Measurements from ENCODE around the gene TPST2. TPM values are rescaled to one million over a fixed set of nuclear protein-coding genes. Genes with fewer than 3 reads are reported as not detected.

Gene TPST2
- polyA plus RNA-seq, 1 donor, result 7.2 TPM

DNA sequence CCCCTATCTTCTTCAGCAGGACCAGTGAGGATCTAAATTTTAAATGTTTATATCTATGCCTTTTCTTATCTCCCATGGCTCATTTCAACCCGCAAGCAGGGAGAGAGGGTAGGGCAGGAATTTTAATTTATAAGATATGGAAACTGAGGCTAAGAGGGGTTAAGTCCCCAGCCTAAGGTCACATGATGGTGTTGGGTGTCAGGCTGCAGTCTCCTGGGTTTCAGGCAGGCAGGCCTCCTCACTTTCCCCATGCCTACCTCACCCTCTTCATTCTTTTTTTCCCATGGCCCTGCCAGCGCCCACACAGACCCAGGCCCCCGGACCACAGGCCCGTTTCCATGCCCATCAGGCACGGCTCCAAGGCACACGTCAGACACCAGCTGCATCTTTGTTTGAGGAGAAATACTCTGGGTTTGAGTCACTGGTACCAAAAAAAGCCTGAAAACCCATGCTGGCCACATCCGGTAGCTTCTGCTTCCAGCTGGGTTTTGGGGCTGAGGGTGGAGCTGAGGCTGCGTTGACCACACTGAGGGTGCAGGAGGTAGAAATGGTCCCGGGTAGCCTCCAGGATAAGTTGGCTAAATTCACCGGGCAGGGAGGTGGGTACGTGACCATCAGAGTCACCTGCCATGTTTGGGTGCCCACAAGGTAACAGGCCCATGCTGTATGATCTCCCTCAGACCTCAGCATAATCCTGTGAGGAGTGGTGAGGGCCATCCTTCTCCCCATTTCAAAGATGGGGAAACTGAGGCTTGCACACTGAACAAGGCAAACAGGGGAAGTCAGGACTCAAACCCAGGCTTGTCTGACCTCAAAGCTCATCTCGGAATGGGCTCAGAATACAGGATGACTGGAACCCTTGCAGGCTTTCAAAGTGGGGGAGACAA is 20.4 kb upstream of the TPST2 start:
- no peak for DNase-seq

DNA sequence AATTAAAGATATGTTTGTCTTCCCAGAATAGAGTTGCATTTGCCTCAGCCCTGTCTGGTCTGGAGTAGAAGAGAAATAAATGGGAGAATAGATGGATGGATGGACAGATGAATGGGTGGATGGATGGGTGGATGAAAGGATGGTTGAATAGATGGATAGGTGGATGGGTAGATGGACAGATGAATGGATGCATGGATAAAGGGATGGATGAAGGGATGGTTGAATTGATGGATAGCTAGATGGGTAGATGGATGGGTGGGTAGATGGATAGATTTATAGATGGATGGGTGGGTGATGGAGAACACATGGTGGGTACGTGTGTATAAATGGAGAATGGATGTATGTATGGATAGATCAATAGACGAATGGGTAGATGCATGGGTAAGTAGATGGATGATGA is 19.4 kb upstream of the TPST2 start:
- DNase-seq, result no peak

GRCh38 chr22:26608129-26608528 is 18.2 kb upstream of the TPST2 start:
- DNase-seq, result no peak

- DNase-seq, result no peak
Measured at GRCh38 chr22:26606611-26607010, 16.7 kb upstream of the TPST2 start.

- DNase-seq, result no peak
Measured at GRCh38 chr22:26604368-26604767, 14.4 kb upstream of the TPST2 start.

- no peak for DNase-seq
Measured at GRCh38 chr22:26602127-26602526, 12.2 kb upstream of the TPST2 start.

DNA sequence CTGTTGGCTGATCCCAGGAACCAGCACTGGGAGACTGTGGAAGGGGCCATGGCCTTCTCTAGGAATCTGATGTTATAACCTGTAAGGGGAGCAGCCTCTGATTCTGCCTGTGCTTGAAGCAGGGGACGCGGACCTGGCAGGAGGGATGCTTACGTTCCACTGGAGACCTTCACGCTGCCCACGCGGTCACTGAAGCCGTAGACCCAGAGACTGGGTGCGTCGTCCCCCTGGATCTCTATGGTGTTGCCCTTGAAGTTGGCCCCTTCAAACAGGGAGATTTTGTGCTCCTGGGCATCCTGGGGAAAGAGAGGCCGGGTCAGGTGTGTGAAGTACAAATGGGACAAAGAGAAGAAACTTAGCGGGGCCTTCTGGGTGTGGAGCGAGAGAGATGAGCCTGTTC is 11.8 kb upstream of the TPST2 start:
- no peak for DNase-seq

GRCh38 chr22:26599505-26599904 is 9.6 kb upstream of the TPST2 start:
- DNase-seq, result no peak

GRCh38 chr22:26597480-26597879 is 7.5 kb upstream of the TPST2 start:
- no peak for DNase-seq

DNA sequence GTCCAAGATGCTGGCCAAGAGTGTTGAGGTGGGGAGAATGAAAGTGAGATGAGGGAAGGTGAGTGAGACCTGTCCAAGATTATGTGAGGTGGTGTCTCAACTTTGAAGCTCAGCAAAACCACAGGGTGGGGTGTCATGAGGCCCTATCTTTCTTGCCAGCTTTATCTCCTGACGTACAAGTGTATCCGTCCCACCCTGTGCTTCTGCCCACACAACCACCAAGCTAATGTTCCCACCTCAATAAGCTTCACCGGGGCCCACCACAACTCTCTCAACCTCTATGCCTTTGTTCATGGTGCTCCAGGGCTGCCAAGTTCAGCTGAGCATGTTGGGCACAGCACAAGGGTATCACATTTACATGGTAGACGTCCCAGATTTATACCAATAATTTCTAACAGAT is 7.1 kb upstream of the TPST2 start:
- DNase-seq, result no peak

DNA sequence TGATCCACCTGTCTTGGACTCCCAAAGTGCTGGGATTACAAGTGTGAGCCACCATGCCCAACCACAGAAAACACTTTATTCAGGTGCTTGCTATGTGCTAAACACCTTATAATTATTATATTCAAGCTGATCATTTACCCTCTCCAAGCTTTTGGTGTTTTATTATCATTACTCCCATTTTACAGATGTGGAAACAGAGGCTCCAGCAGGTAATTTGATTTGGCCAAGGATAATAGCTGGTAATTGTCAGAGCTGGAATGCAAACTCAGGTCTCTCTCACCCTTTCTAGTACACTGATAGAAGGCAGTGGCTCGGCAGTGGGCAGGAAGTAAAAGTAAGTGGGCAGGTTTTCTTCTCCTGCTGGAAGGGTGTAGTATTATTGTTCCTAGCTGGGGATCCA is 3.8 kb upstream of the TPST2 start:
- DNase-seq, result no peak

GRCh38 chr22:26592421-26592891 is 2.5 kb upstream of the TPST2 start:
- no peak for DNase-seq

DNA sequence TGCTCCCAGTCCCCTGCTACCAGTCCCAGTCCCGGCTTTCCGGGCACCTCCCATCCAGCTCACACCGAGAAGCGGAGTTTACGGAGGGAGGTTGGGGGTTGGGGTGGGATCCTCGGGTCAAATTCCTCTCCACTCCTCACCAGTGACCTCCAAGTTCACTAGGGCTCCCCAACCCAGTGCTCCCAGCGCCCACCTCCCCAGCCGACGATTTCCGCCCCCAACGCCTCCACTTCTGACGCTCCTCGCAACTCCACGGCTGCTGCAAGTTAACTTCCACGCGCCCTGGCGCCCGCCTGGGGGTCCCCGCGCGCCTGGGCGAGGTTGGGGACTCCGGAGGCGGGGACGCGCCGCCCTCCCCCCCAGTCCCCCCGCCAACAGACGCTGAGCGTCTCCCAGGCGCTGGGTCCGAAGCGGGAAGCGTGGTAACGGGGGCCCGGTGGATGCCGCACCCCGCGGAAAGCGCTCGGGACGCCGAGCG is 526 bp downstream of the TPST2 start:
- DNase-seq, result no peak

DNA sequence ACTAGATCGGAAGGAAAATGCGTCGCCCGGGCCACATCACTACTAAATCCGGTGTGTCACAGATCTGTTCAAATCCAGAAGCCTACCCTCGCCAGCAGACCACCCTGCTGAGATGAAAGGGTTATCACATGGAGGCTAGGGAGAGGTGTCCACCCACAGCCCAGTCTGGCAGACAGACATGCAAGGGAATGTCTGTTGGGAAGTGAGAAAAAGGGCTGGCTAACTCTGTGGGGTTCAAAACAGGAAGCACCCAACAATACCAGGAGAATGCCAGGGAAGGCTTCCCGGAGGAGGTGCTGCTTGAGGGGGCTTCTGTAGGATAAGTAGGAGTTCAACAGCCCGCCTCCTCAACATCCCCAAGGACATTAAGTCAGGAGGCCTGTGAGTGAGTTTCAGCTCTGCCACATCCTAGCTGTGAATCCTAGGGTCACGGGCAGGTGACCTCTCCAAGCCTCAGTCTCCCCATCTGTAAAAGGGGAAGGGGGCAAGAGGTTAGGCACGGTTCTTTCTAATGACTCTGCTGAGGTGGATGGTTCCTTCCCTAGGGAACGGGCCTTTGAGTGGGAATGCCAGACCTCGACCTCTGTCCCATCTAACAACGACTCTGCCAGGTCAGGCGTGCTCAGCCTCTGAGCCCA is 1.1 kb downstream of the TPST2 start:
- no peak for DNase-seq

DNA sequence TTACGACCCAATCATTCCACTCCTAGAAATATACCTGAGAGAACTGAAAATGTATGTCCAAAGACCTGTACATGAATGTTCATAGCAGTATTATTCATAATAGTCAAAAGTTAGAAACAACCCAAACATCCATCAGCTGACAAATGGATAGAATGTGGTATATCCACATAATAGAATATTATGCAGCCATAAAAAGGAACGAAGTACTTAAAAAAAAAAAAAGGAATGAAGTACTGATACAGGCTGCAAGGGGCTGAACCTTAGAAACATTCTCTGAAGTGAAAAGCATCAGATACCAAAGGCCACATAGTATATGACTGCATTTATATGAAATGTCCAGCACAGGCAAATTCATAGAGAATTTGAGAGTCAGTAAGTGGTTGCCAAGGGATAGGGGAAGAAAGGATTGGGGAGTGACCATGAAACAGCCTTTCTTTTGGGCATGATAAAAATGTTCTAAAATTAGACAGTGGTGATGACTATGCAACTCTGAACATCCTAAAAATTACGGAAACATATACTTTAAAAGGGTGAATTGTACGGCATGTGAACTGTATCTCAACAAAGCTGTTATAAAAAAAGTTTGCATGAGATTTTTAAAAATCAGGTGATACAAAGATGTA is 1.8 kb downstream of the TPST2 start:
- DNase-seq, result no peak

GRCh38 chr22:26586556-26587325 is 3.2 kb downstream of the TPST2 start:
- no peak for DNase-seq

- DNase-seq, result no peak
Measured at GRCh38 chr22:26585104-26585790, 4.7 kb downstream of the TPST2 start.

- no peak for DNase-seq
Measured at GRCh38 chr22:26584010-26584409, 5.9 kb downstream of the TPST2 start.

DNA sequence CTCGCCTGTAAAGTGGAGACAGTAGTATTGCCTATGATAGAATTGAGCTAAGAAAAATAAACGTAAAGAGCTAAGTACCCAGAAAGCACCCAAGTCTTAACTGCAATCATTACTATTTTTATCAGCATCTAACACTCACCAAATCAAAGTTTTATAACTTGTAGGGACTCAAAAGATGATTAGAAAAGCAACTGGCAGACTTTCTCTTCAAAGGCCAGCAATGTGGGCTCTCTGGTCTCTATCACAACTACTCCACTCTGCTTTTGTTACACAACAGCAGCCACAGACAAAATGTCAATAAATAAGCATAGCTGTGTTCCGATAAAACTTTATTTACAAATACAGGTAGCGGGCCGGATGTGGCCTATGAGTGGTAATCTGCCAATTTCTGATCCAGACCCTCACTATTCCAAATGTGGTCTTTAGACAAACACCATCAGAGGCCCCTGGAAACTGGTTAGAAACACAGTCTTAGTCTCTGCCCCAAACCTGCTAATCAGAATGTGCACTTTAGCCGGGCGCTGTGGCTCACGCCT is 8.2 kb downstream of the TPST2 start:
- no peak for DNase-seq

GRCh38 chr22:26581026-26581425 is 8.9 kb downstream of the TPST2 start:
- DNase-seq, result no peak

- DNase-seq, result no peak
Measured at GRCh38 chr22:26580240-26580962, 9.5 kb downstream of the TPST2 start.

Measured in hindlimb muscle (tissue), 1 donor.